Measurements from ENCODE around the gene CRTC2. TPM values are rescaled to one million over a fixed set of nuclear protein-coding genes. Genes with fewer than 3 reads are reported as not detected.

CRTC2 gene, protein sequence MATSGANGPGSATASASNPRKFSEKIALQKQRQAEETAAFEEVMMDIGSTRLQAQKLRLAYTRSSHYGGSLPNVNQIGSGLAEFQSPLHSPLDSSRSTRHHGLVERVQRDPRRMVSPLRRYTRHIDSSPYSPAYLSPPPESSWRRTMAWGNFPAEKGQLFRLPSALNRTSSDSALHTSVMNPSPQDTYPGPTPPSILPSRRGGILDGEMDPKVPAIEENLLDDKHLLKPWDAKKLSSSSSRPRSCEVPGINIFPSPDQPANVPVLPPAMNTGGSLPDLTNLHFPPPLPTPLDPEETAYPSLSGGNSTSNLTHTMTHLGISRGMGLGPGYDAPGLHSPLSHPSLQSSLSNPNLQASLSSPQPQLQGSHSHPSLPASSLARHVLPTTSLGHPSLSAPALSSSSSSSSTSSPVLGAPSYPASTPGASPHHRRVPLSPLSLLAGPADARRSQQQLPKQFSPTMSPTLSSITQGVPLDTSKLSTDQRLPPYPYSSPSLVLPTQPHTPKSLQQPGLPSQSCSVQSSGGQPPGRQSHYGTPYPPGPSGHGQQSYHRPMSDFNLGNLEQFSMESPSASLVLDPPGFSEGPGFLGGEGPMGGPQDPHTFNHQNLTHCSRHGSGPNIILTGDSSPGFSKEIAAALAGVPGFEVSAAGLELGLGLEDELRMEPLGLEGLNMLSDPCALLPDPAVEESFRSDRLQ
- 2.7 and 3.6 TPM in 2 replicates for total RNA-seq

DNA sequence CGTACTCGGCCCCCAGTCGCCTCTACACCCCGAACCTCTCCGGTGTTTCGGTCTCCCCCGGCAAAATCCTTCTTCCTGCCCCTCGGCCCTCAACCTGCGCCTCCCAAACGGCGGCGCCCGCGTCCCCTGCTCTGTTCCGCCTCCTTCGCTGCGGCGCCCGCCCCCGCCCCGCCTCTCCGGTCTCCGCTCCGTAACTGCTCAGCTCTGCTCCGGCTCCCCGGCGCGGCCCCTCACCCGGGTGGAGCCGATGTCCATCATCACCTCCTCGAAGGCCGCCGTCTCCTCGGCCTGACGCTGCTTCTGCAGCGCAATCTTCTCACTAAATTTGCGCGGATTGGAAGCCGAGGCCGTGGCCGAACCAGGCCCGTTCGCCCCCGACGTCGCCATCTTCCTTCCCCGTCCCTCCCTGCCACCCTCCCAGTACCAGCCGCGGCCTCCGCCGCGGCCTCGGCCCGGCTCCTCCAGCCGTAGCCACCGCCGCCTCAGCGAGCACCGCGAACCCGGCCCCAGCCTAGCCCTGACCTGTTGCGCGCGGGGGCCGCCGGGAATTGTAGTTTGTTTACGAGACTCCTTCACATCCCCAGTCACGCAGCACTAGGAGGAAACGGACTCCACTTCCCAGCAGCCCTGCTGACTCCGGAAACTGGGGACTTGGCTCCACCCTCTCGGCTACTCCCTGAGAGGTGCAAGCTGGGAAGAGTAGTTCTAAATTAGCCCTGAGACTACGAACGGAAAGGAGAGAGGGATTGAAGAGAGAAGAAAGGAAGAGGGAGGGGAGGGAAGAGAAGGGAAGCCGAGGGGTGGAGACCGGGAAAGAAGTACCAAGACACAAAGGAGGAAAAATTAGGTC is at the start of gene CRTC2:
Gene CRTC2 (minus strand): TSS at position 502 of the 850 bp plus-strand sequence. CDS start 115 bp downstream, at position 387.

DNA sequence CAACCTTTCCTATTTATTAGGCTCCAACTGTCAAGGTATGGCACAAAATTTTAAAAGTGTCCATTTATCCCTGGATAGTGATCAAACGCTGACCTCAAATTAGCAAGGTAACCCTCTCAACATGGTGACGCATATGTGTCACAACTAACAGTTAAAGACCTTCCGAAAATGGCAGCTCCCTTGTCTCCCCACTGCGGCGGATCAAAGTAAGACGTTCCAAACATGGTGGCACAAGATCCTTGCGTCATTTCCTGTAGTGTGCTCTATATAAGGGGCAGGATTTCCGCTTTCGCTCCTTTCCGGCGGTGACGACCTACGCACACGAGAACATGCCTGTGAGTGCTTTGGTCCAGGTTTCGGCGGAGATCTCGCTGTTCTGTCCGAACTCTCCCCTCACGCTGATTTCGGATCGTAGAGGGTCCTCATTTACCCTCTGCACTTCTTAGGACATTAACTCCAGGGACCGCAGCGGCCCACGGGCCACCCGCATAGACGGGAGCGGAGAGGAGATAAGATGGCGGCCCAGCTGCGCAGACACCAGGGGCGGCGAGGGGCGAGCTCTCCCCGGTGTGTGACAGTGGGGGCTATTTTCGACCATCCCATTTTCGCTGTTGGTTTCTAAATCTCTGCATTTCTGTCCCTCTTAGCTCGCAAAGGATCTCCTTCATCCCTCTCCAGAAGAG is 32.2 kb upstream of the CRTC2 start, which contains the start of gene RPS27:
Gene RPS27 (plus strand): TSS at position 295 of the 683 bp plus-strand sequence. CDS start 35 bp downstream, at position 330.

GRCh38 chr1:153985941-153986761 is 27.7 kb upstream of the CRTC2 start, which contains the start of gene RAB13:
Gene RAB13, minus strand, starts transcription at chr1:153986339. Its CDS starts 103 bp downstream, at chr1:153986236.

GRCh38 chr1:153977250-153978240 is 19.1 kb upstream of the CRTC2 start, which contains the start of gene JTB:
Gene JTB, minus strand, starts transcription at chr1:153977674. Its CDS starts 422 bp downstream, at chr1:153977252.

GRCh38 chr1:153967107-153967999 is 8.9 kb upstream of the CRTC2 start, which contains the start of gene CREB3L4:
Gene CREB3L4, plus strand, starts transcription at chr1:153967902. Its CDS starts 624 bp downstream, at chr1:153968526.

DNA sequence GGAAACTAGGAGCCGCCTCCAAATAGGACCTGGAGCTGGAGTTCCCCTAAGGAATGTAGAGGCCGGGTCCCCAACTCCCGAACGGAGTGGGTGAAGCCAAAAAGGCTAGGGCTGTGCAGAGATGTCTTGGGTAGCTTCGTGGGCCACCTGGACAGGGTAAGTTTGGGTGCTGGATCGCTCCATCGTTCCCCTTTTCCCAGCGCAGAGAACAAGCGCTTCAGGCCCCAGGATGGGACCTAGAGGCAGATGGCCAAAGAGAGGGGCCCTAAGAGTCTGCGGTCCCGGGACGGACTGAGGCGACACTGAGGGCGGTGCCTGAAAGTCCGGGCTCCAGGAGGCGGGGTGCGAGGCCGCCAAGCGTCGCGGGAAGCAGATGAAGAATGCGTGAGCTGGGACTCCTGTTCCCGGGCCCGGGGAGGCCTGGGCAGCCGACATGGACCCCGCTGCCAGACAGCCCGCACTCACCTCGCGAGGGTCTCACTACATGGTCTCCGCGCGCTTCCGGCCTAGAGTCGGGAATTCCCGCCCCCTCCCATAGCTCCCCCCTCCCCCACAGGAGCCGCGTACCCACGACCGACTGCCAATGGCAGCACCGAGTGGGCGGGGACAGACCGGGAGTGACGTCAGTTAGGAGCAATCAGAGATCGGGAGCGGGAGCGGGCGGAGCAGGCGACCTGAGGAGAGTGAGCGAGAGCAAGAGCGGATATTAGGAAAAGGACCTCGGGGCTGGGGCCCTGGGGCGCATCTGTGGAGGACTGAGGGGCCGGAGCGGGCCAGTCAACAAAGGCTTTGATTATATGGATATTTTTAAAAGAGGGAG is 4.8 kb upstream of the CRTC2 start, which contains the start of gene SLC39A1:
Gene SLC39A1 (minus strand): TSS at position 508 of the 820 bp plus-strand sequence. CDS start 822 bp downstream, outside the sequence.

DNA sequence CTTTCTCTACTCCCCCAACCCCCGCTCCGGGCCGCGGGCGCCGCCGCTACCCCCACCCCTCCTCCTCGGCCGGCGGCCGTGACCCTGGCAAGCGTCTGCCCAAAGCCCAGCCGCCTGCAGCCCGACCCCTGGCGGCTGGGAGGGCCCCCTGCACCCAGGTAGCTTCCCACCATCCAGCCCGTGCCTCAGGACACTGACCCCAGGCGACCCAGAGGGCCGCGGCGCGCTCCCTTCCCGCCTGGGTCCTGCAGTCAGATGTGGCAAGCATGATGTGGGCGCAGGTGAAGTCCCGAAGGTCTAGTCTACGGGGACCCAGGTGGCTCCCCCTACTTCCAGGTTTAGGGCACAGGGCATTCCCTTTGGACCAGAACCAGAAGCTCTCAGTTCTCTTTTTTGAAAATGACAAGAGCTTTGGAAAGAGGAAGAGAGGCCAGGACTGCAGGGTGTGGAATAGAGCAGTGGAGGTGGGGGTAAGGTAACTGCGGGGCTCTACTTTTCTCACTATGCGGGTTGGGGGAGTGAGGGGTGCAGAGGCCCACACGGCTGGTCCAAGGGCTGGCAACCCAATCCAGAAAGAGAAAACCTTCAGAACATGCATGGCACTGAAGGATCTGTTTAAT is 11.7 kb downstream of the CRTC2 start, which contains the start of gene DENND4B:
Gene DENND4B (minus strand): TSS at position 97 of the 620 bp plus-strand sequence. CDS start 2,344 bp downstream, outside the sequence.

GRCh38 chr1:153922972-153923925 is 35.2 kb downstream of the CRTC2 start, which contains the start of gene GATAD2B:
Gene GATAD2B, minus strand, starts transcription at chr1:153922972. Its CDS starts 94,625 bp downstream, at chr1:153828347.

Other genes with a start within 250 kb of the CRTC2 start
- 12.5 and 14.5 TPM in 2 replicates for gene INTS3, start 230.6 kb downstream of the CRTC2 start, total RNA-seq
- gene SLC27A3, start 183.2 kb downstream of the CRTC2 start, total RNA-seq, result 5.1 and 17.9 TPM in 2 replicates
- gene GATAD2B, start 35.6 kb downstream of the CRTC2 start, total RNA-seq, result 3.6 and 4.0 TPM in 2 replicates
- 11.1 and 15.9 TPM in 2 replicates for gene DENND4B, start 11.9 kb downstream of the CRTC2 start, total RNA-seq
- gene SLC39A1, start 4.9 kb upstream of the CRTC2 start, total RNA-seq, result 134 and 176 TPM in 2 replicates
- gene CREB3L4, start 9.3 kb upstream of the CRTC2 start, total RNA-seq, result 8.0 and 11.1 TPM in 2 replicates
- 207 and 231 TPM in 2 replicates for gene JTB, start 19.1 kb upstream of the CRTC2 start, total RNA-seq
- gene RAB13, start 27.7 kb upstream of the CRTC2 start, total RNA-seq, result 42.6 and 50.4 TPM in 2 replicates
- 1,885 and 2,803 TPM in 2 replicates for gene RPS27, start 32.1 kb upstream of the CRTC2 start, total RNA-seq
- gene NUP210L, start 196.5 kb upstream of the CRTC2 start, total RNA-seq, result 0.21 and 0.24 TPM in 2 replicates
- 196 and 436 TPM in 2 replicates for gene TPM3, start 233.5 kb upstream of the CRTC2 start, total RNA-seq
- not detected in 2 replicates for gene CFAP141, start 247.7 kb upstream of the CRTC2 start, total RNA-seq